ENCODE measurements around the gene CABLES1.

DNA sequence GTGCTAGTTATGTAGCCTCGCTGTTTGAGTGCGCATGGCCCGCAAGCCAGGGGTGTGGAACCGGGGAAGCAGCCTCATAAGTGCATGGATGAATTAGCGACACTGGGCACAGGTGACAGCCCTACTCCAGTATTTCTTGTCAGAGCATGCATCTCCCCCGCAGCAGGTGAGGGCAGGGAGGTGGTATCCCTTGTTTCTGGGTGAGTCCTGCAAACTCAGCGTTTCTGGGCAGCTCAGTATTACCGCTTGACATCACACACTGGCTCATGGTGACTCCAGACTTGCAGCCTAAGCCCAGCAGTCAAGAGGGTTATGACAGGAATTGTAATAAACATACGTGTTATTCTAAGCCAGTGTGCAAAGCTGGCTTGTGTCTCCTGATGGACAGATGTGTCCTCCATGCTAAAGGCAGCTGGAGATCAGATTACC, 2.5 kb downstream of the CABLES1 start:
- TF ChIP-seq, protein P1, sequence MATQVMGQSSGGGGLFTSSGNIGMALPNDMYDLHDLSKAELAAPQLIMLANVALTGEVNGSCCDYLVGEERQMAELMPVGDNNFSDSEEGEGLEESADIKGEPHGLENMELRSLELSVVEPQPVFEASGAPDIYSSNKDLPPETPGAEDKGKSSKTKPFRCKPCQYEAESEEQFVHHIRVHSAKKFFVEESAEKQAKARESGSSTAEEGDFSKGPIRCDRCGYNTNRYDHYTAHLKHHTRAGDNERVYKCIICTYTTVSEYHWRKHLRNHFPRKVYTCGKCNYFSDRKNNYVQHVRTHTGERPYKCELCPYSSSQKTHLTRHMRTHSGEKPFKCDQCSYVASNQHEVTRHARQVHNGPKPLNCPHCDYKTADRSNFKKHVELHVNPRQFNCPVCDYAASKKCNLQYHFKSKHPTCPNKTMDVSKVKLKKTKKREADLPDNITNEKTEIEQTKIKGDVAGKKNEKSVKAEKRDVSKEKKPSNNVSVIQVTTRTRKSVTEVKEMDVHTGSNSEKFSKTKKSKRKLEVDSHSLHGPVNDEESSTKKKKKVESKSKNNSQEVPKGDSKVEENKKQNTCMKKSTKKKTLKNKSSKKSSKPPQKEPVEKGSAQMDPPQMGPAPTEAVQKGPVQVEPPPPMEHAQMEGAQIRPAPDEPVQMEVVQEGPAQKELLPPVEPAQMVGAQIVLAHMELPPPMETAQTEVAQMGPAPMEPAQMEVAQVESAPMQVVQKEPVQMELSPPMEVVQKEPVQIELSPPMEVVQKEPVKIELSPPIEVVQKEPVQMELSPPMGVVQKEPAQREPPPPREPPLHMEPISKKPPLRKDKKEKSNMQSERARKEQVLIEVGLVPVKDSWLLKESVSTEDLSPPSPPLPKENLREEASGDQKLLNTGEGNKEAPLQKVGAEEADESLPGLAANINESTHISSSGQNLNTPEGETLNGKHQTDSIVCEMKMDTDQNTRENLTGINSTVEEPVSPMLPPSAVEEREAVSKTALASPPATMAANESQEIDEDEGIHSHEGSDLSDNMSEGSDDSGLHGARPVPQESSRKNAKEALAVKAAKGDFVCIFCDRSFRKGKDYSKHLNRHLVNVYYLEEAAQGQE (IDR thresholded peaks at IDR 0.05; ENCODE audit: insufficient read depth in 1 of 2, low read depth in 2 of 2, low read length in 1 of 2): no peak
- TF ChIP-seq, protein P2, sequence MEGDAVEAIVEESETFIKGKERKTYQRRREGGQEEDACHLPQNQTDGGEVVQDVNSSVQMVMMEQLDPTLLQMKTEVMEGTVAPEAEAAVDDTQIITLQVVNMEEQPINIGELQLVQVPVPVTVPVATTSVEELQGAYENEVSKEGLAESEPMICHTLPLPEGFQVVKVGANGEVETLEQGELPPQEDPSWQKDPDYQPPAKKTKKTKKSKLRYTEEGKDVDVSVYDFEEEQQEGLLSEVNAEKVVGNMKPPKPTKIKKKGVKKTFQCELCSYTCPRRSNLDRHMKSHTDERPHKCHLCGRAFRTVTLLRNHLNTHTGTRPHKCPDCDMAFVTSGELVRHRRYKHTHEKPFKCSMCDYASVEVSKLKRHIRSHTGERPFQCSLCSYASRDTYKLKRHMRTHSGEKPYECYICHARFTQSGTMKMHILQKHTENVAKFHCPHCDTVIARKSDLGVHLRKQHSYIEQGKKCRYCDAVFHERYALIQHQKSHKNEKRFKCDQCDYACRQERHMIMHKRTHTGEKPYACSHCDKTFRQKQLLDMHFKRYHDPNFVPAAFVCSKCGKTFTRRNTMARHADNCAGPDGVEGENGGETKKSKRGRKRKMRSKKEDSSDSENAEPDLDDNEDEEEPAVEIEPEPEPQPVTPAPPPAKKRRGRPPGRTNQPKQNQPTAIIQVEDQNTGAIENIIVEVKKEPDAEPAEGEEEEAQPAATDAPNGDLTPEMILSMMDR (IDR thresholded peaks at IDR 0.05): no peak
- TF ChIP-seq POLR2AphosphoS5 (IDR thresholded peaks at IDR 0.05; ENCODE audit: low read depth, low read length) (no peak), TCF7L2 (IDR thresholded peaks at IDR 0.05; ENCODE audit: low read depth, low read length) (no peak), SIN3A (IDR thresholded peaks at IDR 0.05; ENCODE audit: borderline replicate concordance, insufficient read depth, low read depth, low read length) (no peak)

Data from Panc1 (cell line).